H7 (cell line): ENCODE data around the gene SHISA4. TPM values are rescaled to one million over a fixed set of nuclear protein-coding genes. Genes with fewer than 3 reads are reported as not detected.
"Not testable (repeated sequence)": the region's sequence is repeated elsewhere in the genome, so short reads cannot be mapped to it uniquely, and the experiment has no call there.

ENCODE experiments used
- DNase-seq: peaks from one replicate; pipeline ENCODE4 v3.0.0; 2012
- H3K27me3 ChIP-seq: 2 replicates; pipeline ENCODE4 v1.6.0; 2011; ENCODE audit warnings: mild to moderate bottlenecking, low read length; ENCODE audit not compliant: control insufficient read depth, insufficient read depth
- H3K36me3 ChIP-seq: replicated peaks from 2 replicates; pipeline ENCODE4 v1.5.1; 2011; ENCODE audit warnings: low read length; ENCODE audit not compliant: control insufficient read depth, insufficient read depth
- H3K4me3 ChIP-seq: 2 replicates; pipeline ENCODE4 v1.5.1; 2011; ENCODE audit warnings: low read depth, mild to moderate bottlenecking, control low read depth, low read length, moderate library complexity; ENCODE audit not compliant: insufficient read depth
- total RNA-seq: library from RNA; depleted of rRNA; stranded (reverse); fragments of >200 nt; shearing (Covaris generic); gene quantifications from 2 replicates; pipeline ENCODE4 v1.2.3, GENCODE V29; 2014; rRNA removed

Gene SHISA4, protein sequence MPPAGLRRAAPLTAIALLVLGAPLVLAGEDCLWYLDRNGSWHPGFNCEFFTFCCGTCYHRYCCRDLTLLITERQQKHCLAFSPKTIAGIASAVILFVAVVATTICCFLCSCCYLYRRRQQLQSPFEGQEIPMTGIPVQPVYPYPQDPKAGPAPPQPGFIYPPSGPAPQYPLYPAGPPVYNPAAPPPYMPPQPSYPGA
- total RNA-seq: 3.7 and 6.1 TPM in 2 replicates

DNA sequence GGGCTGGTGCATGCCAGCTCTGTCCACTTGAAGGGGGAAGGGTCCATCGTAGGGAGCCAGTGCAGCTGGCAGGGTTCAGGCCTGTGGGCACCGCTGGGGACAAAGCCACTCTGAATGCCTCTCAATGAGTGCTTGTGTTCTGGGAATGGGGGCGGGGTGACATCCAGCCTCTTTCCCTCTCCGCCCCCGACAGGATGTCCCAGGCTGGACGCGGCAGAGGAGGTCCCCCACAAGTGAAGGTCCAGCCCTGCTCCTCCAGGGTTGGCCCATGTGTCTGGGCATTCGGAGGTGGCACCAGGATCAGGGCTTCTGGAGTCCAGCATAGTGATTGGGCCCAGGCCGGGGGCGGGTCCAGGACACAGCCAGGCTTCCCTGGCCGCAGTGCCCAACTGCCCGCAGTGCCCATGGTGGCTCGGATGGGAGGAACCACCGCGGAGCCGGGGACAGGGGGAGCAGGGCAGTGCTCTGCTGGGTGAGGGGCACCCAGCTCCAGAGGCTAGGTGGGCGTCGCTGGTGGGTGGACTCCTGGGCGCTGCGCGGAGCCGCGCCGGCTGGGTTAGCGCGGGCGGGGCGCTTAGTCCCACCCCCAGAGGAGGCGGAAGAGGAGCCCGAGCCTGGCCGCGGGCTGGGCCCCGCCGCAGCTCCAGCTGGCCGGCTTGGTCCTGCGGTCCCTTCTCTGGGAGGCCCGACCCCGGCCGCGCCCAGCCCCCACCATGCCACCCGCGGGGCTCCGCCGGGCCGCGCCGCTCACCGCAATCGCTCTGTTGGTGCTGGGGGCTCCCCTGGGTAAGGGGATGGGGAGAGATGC is at the start of gene SHISA4:
TSS of gene SHISA4 (plus strand) at position 617 of the 808 bp plus-strand sequence. CDS start at position 714, 97 bp downstream.
- no peaks in the 10 kb centered on the region for H3K36me3 ChIP-seq
- H3K27me3 ChIP-seq: peaks cover 20% of the 10 kb centered on the region; the same call in 1 of the 2 replicates
- peak; percentile 91 for DNase-seq
- peak within 1 kb of the TSS; percentile 82 for H3K4me3 ChIP-seq

DNA sequence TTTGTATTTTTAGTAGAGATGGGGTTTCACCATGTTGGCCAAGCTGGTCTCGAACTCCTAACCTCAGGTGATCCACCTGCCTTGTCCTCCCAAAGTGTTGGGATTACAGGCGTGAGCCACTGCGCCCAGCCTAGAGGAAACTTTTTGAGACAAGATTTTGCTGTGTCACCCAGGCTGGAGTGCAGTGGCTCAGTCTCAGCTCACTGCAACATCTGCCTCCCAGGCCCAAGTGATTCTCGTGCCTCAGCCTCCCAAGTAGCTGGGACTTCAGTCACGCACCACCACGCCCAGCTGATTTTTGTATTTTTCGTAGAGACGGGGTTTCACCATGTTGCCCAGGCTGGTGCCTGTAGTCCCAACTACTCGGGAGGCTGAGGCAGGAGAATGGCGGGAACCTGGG is 49.6 kb upstream of the SHISA4 start:
- not testable (repeated sequence) for DNase-seq, H3K36me3 ChIP-seq, H3K4me3 ChIP-seq, H3K27me3 ChIP-seq

DNA sequence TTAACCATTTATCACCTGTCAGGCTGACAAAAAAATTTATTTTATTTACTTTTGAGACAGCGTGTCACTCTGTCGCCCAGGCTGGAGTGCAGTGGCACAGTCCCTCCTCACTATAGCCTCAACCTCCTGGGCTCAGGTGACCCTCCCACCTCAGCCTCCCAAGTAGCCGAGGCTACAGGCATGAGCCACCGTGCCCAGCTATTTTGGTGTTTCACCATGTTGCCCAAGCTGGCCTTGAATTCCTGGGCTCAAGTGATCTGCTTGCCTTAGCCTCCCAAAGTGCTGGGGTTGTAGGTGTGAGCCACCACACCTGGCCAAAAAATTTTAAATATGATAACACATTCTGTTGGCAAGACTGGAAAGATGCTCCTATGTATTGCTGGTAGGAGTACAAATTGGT is 48.6 kb upstream of the SHISA4 start:
- Histone ChIP-seq H3K27me3 (no peaks in the 10 kb centered on the region), H3K36me3 (no peaks in the 10 kb centered on the region), H3K4me3 (no peak overlapping the region)
- DNase-seq: no peak

DNA sequence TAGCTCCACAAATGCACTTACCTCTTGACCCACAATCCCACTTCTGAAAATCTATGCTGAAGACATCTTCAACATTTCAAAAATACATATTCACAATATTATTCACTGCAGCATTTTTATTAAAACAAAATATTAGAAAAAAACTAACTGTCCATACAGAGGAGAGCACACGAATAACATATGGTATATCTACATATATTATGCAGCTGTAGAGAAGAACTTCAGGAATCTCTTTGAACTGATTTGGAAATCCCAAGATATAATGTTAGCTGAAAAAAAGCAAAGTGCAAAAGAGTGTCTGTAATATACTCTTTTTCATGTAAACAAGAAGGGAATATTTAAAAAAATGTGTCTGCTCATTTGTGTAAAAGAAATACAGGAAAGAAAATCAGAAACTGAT is 48.2 kb upstream of the SHISA4 start:
- no peak overlapping the region for H3K4me3 ChIP-seq
- no peak for DNase-seq
- no peaks in the 10 kb centered on the region for H3K27me3 ChIP-seq
- H3K36me3 ChIP-seq: no peaks in the 10 kb centered on the region

DNA sequence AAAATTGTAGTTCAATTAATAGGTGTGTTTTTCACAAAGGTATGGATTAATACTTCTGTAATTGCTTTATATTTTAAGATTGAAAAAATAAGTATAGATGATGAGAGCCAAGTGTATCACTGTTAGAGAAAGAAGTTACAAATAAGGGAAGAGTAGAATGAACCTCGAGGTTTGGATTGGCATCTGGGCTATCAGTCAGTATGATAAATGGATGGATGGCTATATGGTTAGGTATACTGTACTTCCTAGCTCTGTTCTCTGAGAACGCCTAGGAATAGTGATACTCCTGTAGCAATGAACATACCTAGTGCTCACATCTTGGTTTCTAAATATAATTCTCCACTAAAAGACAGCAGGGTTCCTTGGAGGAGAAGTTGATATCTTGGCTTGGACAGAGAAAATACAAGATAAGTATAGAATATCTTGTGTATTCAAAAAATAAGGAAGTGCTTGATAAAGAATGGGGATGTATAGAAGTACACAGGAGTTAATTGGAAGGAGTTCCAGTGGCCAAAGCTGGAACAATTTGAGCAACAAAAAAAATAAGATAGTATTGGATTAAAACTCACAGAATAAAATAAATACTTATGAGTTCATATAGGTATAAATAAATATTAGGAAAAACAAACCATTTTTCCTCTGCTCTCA is 47.3 kb upstream of the SHISA4 start:
- no peaks in the 10 kb centered on the region for H3K36me3 ChIP-seq
- no peaks in the 10 kb centered on the region for H3K27me3 ChIP-seq
- no peak for DNase-seq

DNA sequence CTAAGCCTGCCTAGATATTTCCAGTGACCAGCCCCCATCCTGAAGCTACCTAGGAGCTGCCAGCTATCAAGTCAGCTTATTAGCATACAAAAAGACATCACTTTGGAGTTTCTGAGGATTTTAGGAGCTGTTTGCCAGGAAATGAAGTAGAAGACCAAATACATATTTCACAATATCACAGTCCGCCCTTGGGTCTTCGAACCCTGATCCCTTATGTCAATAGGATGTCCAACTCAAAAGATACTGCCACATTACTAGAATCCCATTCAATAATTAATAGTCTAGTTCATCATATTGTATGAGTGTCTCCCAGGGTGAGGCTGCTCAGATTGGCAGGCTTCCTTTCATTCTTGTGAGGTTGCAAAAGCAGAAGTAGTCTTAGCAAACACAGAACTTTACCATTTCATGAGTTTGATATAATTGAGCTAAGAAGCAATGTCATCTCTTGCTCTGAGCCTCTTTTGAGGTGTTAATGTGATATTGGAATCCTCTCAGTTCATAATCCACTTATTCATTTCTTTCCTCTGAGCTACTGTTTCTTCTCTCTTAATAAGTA is 46.1 kb upstream of the SHISA4 start:
- Histone ChIP-seq H3K36me3 (peaks cover 3% of the 10 kb centered on the region), H3K4me3 (no peak overlapping the region), H3K27me3 (no peaks in the 10 kb centered on the region)
- no peak for DNase-seq

More for the DNA sequence above, 47.3 kb upstream of the SHISA4 start:
- H3K4me3 ChIP-seq: no peak overlapping the region

DNA sequence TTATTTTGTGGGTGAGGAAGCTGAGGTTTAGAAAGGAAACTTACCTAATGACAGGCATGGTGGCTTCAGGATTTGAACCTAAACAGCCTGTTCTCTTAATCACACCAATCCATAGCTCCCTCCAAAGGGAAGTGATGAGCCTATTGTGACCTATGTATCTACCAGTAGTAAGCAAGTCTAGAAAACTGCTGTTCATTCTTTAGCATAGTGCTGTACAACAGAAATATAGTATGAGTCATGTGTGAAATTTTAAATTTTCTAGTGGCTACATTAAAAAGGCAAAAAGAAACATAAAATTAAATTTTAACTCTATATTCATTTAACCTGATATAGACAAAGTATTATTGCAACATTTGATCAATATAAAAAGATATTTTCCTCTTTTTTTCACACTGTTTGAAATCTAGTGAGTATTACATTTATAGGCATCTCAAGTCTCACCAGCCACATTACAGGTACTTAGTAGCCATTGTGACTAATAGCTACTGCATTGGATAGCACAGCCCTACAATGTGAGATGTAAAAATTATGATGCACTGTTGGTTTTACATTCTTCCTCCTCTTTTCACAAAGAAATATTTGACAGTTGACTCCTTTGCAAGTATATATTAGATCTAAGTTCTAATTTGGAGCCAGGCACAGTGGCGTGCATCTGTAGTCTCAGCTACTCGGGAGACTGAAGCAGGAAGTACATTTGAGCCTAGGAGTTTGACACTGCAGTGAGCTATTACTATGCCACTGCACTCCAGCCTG is 43.2 kb upstream of the SHISA4 start:
- Histone ChIP-seq H3K27me3 (no peaks in the 10 kb centered on the region), H3K36me3 (peaks cover 18% of the 10 kb centered on the region), H3K4me3 (no peak overlapping the region)
- DNase-seq: no peak

DNA sequence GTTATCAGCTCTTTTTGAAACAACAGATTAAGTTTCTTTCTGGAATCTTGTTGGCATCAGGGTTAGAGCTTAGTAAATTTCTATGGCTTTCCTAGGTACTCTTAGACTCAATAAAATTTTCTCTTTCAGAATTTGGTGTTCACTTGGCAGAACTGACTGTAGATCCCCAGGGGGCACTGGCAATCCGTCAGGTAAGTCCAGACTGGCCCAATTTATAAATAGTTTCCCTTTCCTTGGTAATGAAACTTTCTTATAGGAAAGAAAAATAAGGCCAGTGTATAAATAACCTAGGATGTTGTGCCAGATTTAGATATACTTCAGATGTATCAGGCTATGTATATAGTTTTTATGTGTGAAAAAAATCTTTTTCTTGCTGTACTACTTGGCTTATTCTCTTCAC is 41.5 kb upstream of the SHISA4 start:
- no peaks in the 10 kb centered on the region for H3K27me3 ChIP-seq

DNA sequence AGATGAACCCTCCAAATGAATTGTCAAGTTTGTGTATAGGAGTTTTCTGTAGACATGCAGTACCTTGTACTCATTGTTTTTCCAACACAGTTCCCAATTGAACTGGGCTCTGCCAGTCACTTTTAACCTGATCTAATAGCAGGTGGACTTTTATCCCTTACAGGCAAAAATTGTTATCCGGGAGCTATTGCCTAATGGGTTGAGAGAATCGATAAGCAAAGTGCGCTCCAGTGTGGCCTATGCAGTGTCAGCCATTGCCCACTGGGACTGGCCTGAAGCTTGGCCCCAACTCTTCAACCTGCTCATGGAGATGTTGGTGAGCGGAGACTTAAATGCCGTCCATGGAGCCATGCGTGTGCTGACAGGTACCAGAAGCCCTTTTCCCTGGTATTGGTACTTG is 40.5 kb upstream of the SHISA4 start:
- DNase-seq: no peak
- H3K27me3 ChIP-seq: no peaks in the 10 kb centered on the region
- H3K36me3 ChIP-seq: peaks cover 40% of the 10 kb centered on the region
- no peak overlapping the region for H3K4me3 ChIP-seq

More for the DNA sequence above, 41.5 kb upstream of the SHISA4 start:
- DNase-seq: no peak
- Histone ChIP-seq H3K4me3 (no peak overlapping the region), H3K36me3 (peaks cover 30% of the 10 kb centered on the region)

DNA sequence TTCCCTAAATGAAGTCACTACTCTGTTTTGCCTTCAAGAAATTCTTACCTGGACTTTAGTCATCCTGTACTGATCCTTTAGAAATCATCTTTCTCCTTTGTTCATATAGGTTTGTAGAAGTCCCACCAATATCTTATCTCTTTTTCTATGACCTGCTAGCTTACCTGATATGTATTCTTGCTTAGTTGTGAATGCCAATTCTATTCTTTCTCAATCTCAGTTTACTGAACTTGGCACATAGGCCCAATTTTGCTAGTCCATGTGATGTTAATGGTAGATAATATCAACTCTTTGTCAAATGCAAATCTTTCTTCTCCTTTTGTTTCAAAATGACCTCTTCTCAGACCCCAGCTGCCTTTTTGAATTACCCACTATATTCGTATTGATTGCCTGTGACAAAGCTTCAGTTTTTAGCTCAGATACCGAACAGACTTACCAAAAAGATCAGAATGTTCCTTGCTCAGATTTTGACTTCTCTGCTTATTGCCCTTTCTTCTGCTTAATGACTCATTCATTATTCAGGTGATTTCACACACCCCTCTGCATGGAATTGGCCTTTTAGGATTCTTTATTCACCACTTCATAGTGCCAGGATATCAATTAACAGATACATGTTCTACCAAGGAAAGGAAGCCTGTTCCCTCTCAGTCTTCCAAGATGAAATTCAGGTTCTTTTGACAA is 39.2 kb upstream of the SHISA4 start:
- no peak for DNase-seq
- no peaks in the 10 kb centered on the region for H3K27me3 ChIP-seq
- peaks cover 44% of the 10 kb centered on the region for H3K36me3 ChIP-seq
- no peak overlapping the region for H3K4me3 ChIP-seq

DNA sequence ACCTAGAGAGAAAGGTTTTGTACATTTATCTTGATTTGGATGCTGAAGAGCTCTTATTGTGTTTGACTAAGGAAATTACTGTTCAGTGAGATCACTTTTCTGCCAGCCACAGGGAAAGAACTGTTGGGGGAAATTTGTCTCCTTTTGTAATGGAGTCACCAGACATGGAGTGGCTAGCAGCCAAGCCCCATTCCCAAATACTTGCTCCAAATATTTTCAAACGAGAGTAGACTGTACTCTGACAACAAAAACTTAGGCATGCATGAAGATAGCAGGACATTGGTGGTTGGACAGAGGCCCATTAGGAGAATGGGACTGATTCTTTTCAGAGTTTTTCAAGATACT is 38.7 kb upstream of the SHISA4 start:
- H3K36me3 ChIP-seq: peaks cover 50% of the 10 kb centered on the region
- DNase-seq: no peak
- no peaks in the 10 kb centered on the region for H3K27me3 ChIP-seq
- H3K4me3 ChIP-seq: no peak overlapping the region

DNA sequence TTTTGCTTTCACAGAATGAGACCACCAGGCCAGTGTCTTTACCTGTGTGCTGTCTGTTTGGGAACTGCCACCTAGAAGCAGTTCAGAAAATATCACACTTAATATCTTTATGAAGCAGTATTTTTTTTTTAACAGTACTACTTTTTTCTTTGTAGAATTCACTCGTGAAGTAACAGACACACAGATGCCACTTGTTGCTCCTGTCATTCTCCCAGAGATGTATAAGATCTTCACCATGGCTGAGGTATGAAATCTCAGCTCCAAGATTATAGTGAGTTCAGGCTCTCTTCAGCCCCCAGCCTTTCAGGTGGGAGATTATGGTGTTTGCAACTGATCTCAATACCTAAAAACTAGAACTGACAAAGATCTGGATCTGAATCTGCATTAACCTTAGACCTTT is 36.7 kb upstream of the SHISA4 start:
- Histone ChIP-seq H3K27me3 (no peaks in the 10 kb centered on the region), H3K36me3 (peaks cover 54% of the 10 kb centered on the region), H3K4me3 (no peak overlapping the region)
- DNase-seq: no peak

DNA sequence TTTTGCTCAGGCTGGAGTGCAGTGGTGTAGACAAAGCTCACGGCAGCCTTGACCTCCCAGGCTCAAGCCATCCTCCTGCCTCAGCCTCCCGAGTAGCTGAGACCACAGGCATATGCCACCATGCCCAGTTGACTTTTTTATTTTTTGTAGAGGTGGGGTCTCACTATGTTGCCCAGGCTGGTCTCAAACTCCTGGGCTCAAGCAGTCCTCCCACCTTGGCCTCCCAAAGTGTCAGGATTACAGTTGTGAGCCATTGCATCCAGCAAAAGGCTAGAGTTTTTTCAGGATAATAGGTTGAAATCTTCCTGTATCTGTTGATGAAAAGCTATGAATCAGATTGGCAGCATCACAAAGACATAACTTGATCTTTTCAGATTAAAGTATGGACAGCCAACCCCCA is 32.0 kb upstream of the SHISA4 start:
- H3K4me3 ChIP-seq, DNase-seq, H3K27me3 ChIP-seq: not testable (repeated sequence)
- H3K36me3 ChIP-seq: peaks cover 40% of the 10 kb centered on the region

DNA sequence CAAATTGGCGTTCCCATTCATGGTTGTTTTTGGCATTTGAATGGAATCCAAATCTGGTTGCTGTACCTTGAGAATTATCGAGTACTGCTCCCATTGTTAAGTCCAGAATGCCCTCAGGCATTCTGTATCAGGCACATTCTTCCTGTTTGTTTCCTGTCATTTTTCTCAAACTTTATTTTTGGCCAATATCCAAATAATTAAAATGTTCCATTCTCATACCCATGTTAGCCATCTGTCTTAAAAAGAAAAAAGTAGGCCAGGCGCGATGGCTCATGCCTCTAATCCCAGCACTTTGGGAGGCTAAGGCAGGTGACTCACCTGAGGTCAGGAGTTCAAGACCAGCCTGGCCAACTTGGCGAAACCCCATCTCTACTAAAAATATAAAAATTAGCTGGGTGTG is 29.3 kb upstream of the SHISA4 start:
- DNase-seq: no peak
- Histone ChIP-seq H3K4me3 (no peak overlapping the region), H3K36me3 (peaks cover 31% of the 10 kb centered on the region), H3K27me3 (no peaks in the 10 kb centered on the region)
